ENCODE data around the gene MAD1L1.
A peak's percentile ranks its signal among the peaks of the same experiment; 100 is the strongest.

Gene MAD1L1

DNA sequence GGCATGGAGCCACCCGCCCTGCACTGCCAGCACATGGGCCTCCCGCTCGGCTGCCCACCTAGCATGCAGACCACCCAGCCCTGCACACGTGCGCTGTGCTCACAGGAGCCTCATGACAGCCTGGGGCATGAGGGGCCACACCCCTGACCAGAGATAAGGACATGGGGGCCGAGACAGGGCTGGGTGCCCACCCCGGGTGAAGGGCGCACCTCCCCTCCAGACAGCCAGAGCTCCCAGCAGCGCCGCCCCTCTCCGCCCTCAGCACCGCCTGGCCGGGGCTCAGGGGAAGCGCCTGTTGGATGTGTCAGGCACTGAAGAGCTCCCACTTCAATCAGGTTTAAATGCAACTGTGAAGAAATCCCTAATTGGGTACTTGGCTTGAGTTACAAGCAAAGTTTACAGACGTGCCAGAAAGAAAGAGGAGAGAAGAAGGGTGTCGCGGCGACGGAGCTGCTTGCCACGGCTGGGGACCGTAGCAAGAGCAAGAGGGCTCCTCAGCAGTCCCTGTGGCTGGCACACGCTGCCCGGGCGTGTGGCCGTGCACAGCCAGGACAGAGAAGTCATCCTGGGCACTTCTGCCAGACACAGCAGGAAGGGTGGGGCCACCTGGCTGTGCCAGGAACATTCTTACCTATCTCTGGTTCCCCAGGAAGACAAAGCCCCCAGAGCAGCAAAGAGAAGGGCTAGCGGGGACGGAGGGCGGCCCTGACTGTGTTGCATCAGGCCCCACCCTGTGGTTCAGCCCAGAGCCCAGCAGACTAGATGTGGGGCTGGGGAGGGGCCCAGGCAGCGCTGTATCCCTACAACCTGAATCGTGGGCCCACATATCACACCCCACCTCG is 315.3 kb downstream of the MAD1L1 start:
- DNase-seq: no peak

DNA sequence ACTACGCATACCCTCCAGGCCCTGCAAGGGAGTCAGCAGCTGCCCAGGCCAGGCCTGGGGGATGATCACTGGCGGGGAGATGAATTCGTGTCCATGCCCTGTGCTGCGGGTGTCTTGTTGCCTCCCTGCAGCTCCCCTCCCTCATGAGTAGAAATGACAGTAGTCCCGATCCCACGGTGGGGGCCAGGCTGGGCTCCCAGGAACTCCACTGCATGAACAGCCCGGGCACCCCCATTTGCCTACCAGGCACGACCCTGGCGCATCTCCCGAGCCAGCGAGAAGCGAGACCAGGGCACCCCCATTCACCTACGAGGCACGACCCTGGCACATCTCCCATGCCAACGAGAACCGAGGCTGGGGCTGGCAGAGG is 316.2 kb downstream of the MAD1L1 start:
- DNase-seq: no peak

DNA sequence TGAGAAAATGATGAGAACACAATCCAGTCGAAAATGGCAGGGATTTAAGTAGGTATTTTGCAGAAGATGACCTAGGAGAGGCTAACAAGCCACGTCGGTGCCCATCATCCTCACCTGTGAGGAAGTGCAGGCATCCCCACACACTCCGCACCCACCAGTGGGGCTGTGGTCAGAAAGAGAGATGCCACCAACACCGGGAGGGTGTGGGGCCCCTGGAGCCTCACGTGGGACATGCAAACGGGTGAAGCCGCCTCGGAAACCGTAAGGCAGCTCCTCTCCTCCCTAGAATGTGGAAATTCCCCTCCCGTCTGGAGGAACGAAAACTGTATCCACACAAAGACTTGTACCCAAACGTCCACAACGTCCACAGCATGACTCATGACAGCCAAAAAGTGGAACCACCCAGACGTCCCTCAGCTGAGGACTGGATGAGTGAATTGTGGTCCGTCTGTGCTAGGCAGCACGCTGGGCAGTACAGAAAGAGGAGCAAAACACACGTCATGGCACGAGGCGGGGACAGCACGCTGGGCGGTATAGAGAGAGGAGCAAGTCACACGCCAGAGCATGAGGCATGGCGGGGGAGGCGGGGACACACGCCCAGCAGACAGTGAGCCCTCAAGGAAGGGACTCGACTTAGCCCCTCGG is 316.7 kb downstream of the MAD1L1 start:
- DNase-seq: peak in 1 of 2 donors; percentile 7

DNA sequence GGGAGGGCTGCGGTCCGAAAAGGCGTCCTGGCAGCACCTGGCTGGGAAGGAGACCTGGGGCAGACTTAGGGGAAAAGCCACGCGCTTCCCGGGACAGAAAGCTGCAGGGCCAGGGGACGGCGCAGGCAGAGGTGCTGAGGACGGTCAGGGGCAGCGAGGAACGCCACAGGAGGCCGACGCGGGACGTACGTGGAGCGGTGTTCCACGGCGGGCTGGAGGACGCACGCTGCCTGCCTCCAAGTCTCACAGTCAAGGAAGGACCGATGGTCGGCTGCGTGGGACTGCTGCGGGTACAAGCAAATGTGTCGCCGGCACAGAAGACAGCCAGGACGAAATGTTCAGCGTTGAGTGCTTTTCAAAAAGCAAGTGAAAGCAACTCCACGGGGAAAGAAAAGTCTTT is 317.4 kb downstream of the MAD1L1 start:
- no peak for DNase-seq

- DNase-seq: no peak
Measured at GRCh38 chr7:1914743-1915142, 318.0 kb downstream of the MAD1L1 start.

GRCh38 chr7:1914321-1914720 is 318.4 kb downstream of the MAD1L1 start:
- DNase-seq: no peak

- DNase-seq: no peak
Measured at GRCh38 chr7:1913466-1914282, 319.1 kb downstream of the MAD1L1 start.

DNA sequence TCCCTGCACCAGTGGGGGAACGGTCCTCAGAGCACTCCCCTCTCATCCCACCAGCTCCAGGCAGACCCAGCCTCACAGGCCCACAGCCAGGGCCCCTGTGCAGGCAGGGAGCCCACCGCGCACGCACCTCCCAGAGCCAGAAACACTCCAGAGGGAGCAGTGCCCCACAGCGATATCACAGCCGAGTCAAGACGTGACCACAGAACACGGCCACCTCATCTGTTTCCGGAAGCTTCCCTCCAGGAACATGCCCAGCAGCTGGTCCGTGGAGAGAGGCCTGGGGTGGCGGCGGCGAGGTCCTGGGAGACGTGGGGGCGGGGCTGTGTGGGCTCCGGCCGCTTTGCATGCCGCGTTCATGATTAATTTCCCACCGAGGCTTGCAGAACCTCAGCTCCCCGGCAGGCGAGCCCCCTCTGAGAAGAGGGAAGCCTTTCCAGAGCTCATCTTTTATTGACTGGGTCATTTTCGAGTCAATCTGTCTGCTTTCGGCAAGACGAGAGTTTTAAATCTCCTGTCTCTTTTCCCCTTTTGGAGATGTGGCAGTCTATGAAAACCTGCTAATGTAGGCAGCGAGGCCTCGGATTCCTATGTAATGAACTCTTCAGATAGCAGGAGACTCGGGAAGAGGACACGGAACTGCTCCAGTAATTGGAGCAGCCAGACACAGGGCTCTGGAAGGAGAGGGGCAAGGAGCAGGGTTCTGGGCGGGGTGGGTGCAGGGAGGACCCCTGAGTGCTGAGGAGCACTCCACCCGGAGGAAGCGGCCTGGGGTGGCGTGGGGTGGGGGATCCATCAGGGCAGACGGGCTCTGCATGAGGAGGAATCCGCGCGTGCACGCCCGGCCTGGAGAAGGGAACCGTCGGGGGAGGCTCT is 319.9 kb downstream of the MAD1L1 start:
- peak in 1 of 2 donors; percentile 2 for DNase-seq

- DNase-seq: no peak
Measured at GRCh38 chr7:1911571-1911970, 321.2 kb downstream of the MAD1L1 start.

DNA sequence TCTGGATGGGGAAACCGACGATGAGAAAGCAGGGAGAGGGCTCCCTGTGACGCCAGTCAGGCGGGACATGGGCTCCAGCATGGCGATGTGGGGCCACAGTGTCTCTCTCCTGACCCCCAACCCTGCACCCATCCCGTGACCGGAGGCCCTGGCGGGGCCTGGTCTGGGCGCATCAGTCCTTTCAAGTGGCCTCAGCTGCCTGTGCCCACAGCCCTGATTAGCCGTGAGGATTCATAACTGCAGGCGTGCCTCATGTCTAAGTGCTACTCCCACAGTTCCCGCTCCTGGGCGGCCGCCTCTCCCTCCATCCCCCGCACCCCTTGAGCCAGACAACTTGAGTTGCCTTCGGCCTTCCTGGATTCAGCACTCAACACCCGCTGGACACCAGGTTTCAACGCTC is 321.9 kb downstream of the MAD1L1 start:
- DNase-seq: no peak

GRCh38 chr7:1910081-1910685 is 322.6 kb downstream of the MAD1L1 start:
- no peak for DNase-seq

GRCh38 chr7:1909476-1909875 is 323.3 kb downstream of the MAD1L1 start:
- DNase-seq: no peak

GRCh38 chr7:1908823-1909420 is 323.8 kb downstream of the MAD1L1 start:
- no peak for DNase-seq

- no peak for DNase-seq
Measured at GRCh38 chr7:1907751-1908365, 324.9 kb downstream of the MAD1L1 start.

DNA sequence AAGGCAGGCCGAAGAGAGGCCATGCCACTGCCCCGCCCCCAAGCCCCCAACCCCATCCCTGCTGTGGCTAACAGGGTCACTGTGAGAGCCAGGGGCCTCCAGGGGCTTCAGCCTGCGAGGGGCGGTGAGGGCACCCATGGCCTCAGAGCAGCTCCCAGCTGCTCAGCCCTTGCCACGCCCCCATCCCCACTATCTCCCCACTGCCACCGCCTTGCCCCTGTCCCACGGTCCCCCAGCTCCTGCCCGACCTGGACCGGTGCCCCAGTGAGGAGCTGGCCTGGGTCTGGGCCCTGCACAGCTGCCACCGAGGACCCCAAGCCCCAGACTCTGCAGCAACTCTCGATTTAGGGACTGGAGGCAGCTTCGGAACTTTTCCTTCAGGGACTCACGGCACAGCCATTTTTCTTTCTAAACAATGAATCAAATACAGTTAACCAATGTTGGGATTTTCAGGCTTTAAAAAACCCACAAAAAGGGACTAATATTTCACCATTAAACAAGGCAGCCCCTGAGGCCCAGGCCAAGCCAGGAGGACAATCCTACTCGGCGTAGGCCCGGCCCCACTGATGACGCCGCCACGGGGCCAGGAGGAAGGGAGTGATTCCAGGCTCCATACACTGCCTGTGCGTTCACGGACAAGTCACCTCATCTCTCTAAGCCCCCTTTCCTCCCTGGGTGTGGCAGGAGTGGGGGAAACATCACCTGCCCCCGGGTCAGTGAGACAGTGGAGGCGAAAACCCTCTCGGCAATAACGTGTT is 325.6 kb downstream of the MAD1L1 start:
- no peak for DNase-seq

- no peak for DNase-seq
Measured at GRCh38 chr7:1906087-1906830, 326.5 kb downstream of the MAD1L1 start.

DNA sequence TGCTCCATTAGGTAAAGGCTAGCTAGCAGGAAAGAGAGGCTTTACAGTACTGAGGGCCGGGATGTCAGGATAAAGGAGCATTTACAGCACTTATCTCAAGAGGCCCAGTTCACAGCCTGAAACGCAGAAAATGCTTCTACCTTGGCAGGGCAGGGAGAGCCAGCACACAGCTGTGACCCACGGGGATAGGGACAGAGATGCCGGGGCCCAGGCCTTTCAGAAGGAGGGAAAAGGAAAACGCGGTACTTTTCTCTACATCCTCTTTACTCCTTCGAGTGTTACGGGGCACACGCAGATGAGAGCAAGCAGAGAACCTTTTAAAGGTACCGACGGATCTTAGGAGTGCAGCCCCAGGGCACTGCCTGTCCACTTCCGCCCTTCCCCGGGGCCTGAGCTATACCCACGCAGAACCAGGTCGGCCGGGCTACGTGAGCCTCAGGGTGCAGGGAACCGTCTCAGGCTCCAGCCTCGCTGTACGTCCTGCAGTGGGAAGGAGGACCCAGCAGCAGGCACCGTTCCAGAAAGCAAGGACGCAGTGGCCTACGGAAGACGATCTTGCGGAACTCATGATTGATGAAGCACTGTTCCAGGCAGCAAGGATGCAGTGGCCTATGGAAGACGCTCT is 330.4 kb downstream of the MAD1L1 start:
- no peak for DNase-seq

- DNase-seq: no peak
Measured at GRCh38 chr7:1901431-1902210, 331.1 kb downstream of the MAD1L1 start.
